T-helper 2 cell treated with Interferon-gamma antibody and Interleukin-4, amounts not matched to agents 100 ng/mL and 5 ng/mL, for 36 hours (primary cell): ENCODE results near the gene SWSAP1. TPM values are rescaled to one million over a fixed set of nuclear protein-coding genes. Genes with fewer than 3 reads are reported as not detected.

Source experiments
- total RNA-seq: library from RNA; stranded (reverse); gene quantifications from 2 replicates; pipeline ENCODE4 v1.2.3, GENCODE V29; 2022

SWSAP1 gene
- total RNA-seq, 1 donor from 2014 or later: 3.6 TPM

Other genes with a start within 250 kb of the SWSAP1 start
- 69.9 and 71.4 TPM in 2 replicates for gene SPC24, start 218.9 kb upstream of the SWSAP1 start, total RNA-seq
- gene KANK2, start 177.1 kb upstream of the SWSAP1 start, total RNA-seq: 2.8 and 4.0 TPM in 2 replicates
- gene ANGPTL8, start 135.0 kb upstream of the SWSAP1 start, total RNA-seq: not detected in 2 replicates
- 0.16 and 0.20 TPM in 2 replicates for gene DOCK6, start 112.1 kb upstream of the SWSAP1 start, total RNA-seq
- gene TSPAN16, start 78.5 kb upstream of the SWSAP1 start, total RNA-seq: not detected in 2 replicates
- 7.2 and 7.4 TPM in 2 replicates for gene RAB3D, start 35.0 kb upstream of the SWSAP1 start, total RNA-seq
- gene TMEM205, start 28.4 kb upstream of the SWSAP1 start, total RNA-seq: 26.3 and 28.4 TPM in 2 replicates
- gene CCDC159, start 28.1 kb upstream of the SWSAP1 start, total RNA-seq: 14.1 and 15.6 TPM in 2 replicates
- gene PLPPR2, start 19.2 kb upstream of the SWSAP1 start, total RNA-seq: 1.8 and 1.9 TPM in 2 replicates
- gene EPOR, start 9.6 kb downstream of the SWSAP1 start, total RNA-seq: 4.4 TPM in 2 replicates
- gene RGL3, start 44.6 kb downstream of the SWSAP1 start, total RNA-seq: not detected in 2 replicates
- gene ODAD3, start 60.5 kb downstream of the SWSAP1 start, total RNA-seq: 0.09 TPM in 1 of 2 replicates, not detected in the other
- gene PRKCSH, start 61.0 kb downstream of the SWSAP1 start, total RNA-seq: 309 and 327 TPM in 2 replicates
- 0.32 TPM in 1 of 2 replicates, not detected in the other for gene ELAVL3, start 106.4 kb downstream of the SWSAP1 start, total RNA-seq
- gene ZNF653, start 131.2 kb downstream of the SWSAP1 start, total RNA-seq: 17.4 and 19.6 TPM in 2 replicates
- gene ECSIT, start 154.5 kb downstream of the SWSAP1 start, total RNA-seq: 28.6 and 28.8 TPM in 2 replicates
- not detected in 2 replicates for gene CNN1, start 164.2 kb downstream of the SWSAP1 start, total RNA-seq
- gene ELOF1, start 184.6 kb downstream of the SWSAP1 start, total RNA-seq: 57.1 and 58.5 TPM in 2 replicates
- 34.4 and 34.5 TPM in 2 replicates for gene ACP5, start 203.0 kb downstream of the SWSAP1 start, total RNA-seq
- 4.5 and 5.0 TPM in 2 replicates for gene ZNF627, start 222.8 kb downstream of the SWSAP1 start, total RNA-seq